C4-2B (cell line): ENCODE data around the gene RASAL2.

Source experiments
- H3K27ac ChIP-seq: fragments of 450-650 bp; 2 replicates; pipeline ENCODE4 v1.5.1; 2017
- ZFX ChIP-seq: fragments of 450-650 bp; IDR thresholded peaks from 2 replicates; pipeline ENCODE4 v1.6.1; 2017
- TF ChIP-seq, protein P1 (sequence below): fragments of 450-650 bp; conservative IDR thresholded peaks from 2 replicates; pipeline ENCODE4 v1.5.1; 2017; ENCODE audit warnings: mild to moderate bottlenecking

RASAL2 gene

DNA sequence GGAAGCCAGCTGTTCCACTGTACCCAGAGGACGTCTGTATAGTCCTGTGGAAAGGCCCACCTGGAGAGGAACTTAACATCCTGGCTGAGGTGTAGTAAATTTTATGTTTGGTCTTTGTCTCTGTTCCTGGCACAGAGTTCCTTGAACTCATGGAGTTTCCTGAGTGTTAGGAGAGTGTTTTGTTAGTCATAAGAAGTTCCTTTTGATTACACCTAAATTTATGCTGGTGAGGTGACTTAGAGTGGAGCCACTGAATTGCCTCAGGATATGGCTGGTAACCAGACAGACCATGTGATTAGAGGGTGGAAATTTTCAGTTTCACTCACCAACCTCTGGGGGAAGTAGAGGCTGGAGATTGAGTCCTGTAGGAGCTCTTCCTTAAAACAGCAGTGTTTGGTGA is 57.9 kb downstream of the RASAL2 start:
- no peak overlapping the region for H3K27ac ChIP-seq
- no peak for TF ChIP-seq ZFX
- TF ChIP-seq, protein P1, sequence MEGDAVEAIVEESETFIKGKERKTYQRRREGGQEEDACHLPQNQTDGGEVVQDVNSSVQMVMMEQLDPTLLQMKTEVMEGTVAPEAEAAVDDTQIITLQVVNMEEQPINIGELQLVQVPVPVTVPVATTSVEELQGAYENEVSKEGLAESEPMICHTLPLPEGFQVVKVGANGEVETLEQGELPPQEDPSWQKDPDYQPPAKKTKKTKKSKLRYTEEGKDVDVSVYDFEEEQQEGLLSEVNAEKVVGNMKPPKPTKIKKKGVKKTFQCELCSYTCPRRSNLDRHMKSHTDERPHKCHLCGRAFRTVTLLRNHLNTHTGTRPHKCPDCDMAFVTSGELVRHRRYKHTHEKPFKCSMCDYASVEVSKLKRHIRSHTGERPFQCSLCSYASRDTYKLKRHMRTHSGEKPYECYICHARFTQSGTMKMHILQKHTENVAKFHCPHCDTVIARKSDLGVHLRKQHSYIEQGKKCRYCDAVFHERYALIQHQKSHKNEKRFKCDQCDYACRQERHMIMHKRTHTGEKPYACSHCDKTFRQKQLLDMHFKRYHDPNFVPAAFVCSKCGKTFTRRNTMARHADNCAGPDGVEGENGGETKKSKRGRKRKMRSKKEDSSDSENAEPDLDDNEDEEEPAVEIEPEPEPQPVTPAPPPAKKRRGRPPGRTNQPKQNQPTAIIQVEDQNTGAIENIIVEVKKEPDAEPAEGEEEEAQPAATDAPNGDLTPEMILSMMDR: no peak

DNA sequence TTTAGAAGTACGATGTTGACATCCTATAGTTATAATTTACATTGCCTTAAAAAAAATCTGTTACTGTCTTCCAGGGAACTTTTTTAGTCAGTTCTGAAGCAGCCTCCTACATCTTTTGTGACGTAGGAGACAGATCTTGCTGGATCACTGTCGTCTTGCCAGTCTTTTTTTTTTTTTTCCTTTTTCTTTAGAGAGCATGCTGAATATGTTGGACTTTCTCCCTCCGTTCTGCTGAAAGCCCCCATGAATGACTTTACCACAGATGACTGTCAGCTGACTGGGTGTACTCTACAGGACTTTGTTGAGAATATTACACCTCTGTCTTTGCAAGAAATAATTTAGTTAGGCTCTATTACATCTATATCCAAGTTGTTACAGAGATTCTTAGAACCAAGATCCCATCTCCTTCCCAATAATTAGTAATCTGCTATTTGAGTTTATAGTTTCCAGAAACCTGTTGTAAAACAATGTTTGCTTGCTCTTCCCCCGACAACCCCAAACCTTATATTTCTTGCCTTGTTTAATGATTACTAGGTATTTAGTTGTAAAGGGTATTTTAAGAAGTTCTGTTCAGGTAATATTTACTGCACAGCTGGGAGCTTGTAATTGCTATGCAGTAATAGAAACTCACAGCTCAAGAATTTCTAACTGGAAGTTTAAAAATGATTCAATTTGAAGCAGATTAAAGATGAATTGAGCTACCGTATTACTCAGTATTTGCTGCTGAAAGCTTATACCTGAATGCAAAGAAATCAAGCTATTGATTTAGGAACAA is 61.8 kb downstream of the RASAL2 start:
- TF ChIP-seq ZFX: no peak
- TF ChIP-seq, protein P1: no peak
- H3K27ac ChIP-seq: no peak overlapping the region

DNA sequence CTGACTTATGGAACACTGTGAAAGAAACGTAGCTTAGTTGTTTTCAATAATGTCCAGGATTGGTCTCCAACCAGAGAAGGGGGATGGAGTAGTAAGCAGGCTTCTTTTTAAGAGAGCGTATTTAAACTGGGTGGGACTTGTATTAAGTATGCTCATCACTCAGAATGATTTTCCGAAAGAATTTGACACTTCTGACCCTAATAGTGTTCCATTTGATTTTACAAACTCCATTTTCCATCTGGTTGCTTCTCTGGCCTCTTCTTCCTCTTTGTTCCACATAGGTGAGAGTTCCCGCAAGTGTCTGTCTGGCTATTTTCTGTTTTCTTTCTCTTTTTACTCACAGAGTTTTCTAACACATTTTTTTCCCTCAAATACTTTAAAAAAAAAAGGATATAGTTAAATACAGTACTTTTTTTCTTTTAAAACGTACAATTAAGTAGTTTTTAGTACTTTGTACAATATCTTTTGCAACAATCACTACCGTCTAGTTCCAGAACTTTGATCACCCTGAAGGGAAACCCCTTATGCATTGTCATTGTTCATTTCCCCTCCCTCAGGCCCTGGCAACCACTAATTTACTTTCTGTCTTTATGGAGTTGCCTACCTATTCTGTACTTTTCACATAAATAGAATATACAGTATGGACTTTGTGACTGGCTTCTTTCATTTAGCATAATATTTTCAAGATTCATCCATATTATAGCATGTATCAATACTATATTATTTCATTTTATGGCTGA is 67.0 kb downstream of the RASAL2 start:
- no peak overlapping the region for H3K27ac ChIP-seq
- TF ChIP-seq, protein P1: no peak
- no peak for TF ChIP-seq ZFX

DNA sequence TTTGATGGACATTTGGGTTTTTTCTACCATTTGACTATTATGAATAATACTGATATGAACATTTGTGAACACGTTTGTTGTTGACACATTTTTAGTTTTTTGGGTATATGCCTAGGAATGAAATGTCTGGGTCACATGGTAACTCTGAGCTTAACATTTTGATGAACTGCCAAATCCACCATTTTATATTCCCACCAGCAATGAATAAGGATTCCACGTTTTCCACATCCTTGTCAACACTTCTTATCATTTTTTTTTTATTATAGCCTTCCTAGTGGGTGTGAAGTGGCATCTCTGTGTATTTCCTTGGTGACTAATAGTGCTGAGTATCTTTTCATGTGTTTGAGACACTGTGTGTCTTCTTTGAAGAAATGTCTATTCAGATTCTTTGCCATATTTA is 67.6 kb downstream of the RASAL2 start:
- H3K27ac ChIP-seq: no peak overlapping the region
- no peak for TF ChIP-seq ZFX
- TF ChIP-seq, protein P1: no peak

DNA sequence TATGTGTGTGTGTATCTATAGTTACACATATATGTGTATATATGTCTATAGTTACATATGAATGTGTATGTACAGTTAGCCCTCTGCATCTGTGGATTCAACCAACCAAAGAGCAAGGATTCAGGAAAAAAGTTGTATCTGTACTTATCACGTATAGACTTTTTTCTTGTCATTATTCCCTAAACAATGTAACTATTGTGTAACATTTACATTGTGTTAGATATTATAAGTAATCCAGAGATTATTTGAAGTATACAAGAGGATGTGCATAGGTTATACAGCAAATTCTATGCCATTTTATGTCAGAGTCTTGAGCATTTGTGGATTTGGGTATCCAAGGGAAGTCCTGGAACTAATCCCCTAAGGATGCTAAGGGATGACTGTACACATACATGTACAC is 71.3 kb downstream of the RASAL2 start:
- no peak overlapping the region for H3K27ac ChIP-seq
- TF ChIP-seq, protein P1: no peak
- no peak for TF ChIP-seq ZFX

DNA sequence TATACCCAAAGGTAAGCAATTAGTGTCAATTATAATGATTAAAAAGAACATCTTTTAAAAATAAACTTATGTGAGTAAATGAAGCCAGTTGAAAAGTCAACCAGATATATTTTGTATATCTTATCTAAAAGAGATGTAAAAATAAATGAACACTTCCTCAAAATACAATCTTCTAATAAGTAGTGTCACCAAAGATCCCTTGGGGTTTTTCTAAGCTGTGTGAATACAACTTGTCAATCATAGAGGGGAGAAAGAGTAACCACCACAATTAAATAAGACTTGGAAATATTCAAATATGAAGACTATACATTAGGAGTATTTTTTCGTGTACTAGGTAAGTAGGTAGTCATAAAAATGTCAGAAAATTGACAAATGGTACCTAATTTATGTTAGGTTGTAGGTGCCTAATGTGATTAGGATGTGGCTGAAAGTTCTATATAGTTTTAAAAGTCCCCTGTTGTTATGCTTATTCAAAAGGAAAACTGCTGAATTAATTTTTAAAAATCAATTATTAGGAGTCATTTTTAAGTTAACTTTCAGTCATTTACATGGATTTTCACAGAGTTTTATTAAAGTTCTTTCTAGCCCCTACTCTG is 72.6 kb downstream of the RASAL2 start:
- TF ChIP-seq, protein P1: no peak
- TF ChIP-seq ZFX: no peak
- no peak overlapping the region for H3K27ac ChIP-seq

DNA sequence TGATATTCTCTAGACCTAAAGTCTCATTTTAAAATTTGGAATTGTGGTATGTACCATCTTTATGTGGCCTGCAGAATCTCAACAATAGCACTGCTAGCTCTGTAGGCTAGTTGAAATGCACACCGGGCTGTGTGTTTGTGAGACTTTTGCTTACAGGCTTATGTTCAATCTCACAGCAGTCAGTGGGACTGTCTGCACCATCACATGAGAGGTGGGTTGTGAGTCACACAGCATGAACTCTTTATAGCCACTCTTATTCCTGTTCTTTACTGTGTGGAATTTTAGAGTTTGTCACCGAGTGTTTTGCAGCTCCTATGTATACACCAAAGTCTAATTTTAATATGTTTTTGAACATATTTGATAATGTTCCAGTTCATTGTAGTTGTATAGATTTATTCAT is 74.6 kb downstream of the RASAL2 start:
- TF ChIP-seq, protein P1: no peak
- no peak for TF ChIP-seq ZFX
- H3K27ac ChIP-seq: no peak overlapping the region
